Spleen (tissue), 7 donors: ENCODE measurements around the gene GBX1.

ENCODE experiments used
- POLR2A ChIP-seq, 3 donors: fragments of 450-650 bp; IDR thresholded peaks; one replicate each; pipeline ENCODE4 v1.5.1; 2017; ENCODE audit warnings: antibody characterized with exemption in 3 of 3, mild to moderate bottlenecking in 1 of 3
- POLR2AphosphoS5 ChIP-seq, 3 donors: sonication (generic); formaldehyde crosslinking; IDR thresholded peaks; one replicate each; pipeline ENCODE4 v1.5.1; 2017; ENCODE audit warnings: antibody characterized with exemption in 3 of 3
- TF ChIP-seq, protein P1 (sequence below), 11 experiments: fragments of 200-600 bp in 7 of 11; fragments of 450-650 bp in 4 of 11; sonication (generic) in 4 of 11; IDR thresholded peaks in 8 of 11; conservative IDR thresholded peaks in 3 of 11; 1 replicate in 7 of 11; 2 replicates in 4 of 11; pipeline versions ENCODE4 v1.4.0 to v1.8.0; 2016 to 2021; ENCODE audit warnings: antibody characterized with exemption in 11 of 11, inconsistent platforms in 4 of 11, mild to moderate bottlenecking in 1 of 11
- donor health status: DM: no; HTN: no; CAD: no; lungs with moderate emphysema.
- donor health status: DM: no; HTN: no; CAD: no.
- donor health status: DM: no; HTN: no; CAD: no.

DNA sequence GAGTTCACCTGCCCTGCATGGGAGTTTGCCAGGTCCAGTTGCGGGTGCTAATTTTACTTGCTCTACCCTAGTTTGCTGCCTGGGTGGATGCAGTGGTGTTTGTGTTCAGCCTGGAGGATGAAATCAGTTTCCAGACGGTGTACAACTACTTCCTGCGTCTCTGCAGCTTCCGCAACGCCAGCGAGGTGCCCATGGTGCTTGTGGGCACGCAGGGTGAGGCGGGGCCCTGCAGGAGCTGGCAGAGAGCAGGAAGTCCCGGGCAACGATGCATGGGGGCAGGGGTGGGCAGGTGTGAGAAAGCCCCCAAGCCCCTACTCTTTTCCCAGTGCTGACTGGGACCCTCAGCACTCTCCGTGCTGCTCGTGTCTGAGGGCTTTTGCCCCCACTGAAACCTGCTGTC, 49.9 kb downstream of the GBX1 start:
- TF ChIP-seq, protein P1, sequence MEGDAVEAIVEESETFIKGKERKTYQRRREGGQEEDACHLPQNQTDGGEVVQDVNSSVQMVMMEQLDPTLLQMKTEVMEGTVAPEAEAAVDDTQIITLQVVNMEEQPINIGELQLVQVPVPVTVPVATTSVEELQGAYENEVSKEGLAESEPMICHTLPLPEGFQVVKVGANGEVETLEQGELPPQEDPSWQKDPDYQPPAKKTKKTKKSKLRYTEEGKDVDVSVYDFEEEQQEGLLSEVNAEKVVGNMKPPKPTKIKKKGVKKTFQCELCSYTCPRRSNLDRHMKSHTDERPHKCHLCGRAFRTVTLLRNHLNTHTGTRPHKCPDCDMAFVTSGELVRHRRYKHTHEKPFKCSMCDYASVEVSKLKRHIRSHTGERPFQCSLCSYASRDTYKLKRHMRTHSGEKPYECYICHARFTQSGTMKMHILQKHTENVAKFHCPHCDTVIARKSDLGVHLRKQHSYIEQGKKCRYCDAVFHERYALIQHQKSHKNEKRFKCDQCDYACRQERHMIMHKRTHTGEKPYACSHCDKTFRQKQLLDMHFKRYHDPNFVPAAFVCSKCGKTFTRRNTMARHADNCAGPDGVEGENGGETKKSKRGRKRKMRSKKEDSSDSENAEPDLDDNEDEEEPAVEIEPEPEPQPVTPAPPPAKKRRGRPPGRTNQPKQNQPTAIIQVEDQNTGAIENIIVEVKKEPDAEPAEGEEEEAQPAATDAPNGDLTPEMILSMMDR (IDR thresholded peaks at IDR 0.05 in 8 of 11, conservative IDR thresholded peaks at IDR 0.05 in 3 of 11), result no peak
- no peak for TF ChIP-seq POLR2A (IDR thresholded peaks at IDR 0.05)
- no peak for TF ChIP-seq POLR2AphosphoS5 (IDR thresholded peaks at IDR 0.05)
